ENCODE results near the gene SULT2B1.

GRCh38 chr19:48547722-48548121 is 4.2 kb upstream of the SULT2B1 start:
- no peak for TF ChIP-seq EZH2 (IDR thresholded peaks at IDR 0.05; ENCODE audit: insufficient read depth, poor library complexity, severe bottlenecking)
- no peak for TF ChIP-seq EZH2phosphoT487 (IDR thresholded peaks at IDR 0.05; ENCODE audit: insufficient read depth, low read depth)
